ENCODE results near the gene TCAF1. TPM values are rescaled to one million over a fixed set of nuclear protein-coding genes. Genes with fewer than 3 reads are reported as not detected.
"Not testable (repeated sequence)": the region's sequence is repeated elsewhere in the genome, so short reads cannot be mapped to it uniquely, and the experiment has no call there.

The TCAF1 gene
- total and polyA plus RNA-seq, 8 donors = 9.7 to 94.6 (median 23.6) TPM

DNA sequence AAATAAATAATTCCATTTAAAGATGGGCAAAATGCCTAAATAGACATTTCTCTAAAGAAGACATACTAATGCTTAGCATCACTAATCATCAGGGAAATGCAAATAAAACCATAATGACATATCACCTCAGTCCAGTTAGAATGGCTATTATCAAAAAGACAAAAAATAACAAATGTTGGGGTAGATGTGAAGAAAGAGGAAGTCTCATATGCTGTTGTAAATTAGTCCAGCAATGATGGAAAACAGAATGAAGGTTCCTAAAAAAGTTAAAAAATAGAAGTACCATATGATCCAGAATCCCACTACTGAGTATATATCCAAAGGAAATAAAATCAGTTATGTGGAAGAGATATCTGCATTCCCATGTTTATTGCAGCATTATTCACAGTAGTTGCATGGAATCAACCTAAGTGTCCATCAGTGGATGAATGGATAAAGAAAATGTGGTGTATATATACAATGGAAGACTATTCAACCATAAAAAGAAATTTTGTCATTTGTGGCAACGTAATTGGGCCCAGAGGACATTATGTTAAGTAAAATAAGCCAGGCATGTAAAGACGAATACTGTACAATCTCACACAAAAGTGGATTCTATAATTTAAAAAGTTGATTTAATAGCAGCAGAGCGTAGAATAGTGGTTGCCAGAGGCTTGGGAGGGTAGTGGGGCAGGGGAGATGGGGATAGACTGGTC, 52.0 kb downstream of the TCAF1 start:
- WGBS, 5 donors = 81 to 93% (median 85%) methylated on average over 3 of the region's 3 CpGs
- intact Hi-C loops (cut with DNase I; ENCODE audit: low total_unique reads) = loop anchor here (10.0 kb wide), 1 partner anchor 55 kb away; the partner anchor contains the start of gene TCAF1
- H3K4me1 ChIP-seq = no peaks in the 10 kb centered on the region
- peaks cover 0 to 8% (median 0%) of the 10 kb centered on the region in 4 donors for H3K36me3 ChIP-seq
- TF ChIP-seq EP300 (IDR thresholded peaks at IDR 0.05) (no peak), CTCF (IDR thresholded peaks at IDR 0.05) (no peak), POLR2AphosphoS5 (IDR thresholded peaks at IDR 0.05) (no peak), POLR2A (IDR thresholded peaks at IDR 0.05) (no peak)
- H3K27ac ChIP-seq = no peak overlapping the region
- H3K4me3 ChIP-seq = no peak overlapping the region
- H3K27me3 ChIP-seq = no peaks in the 10 kb centered on the region
- DNase-seq = no peak
- peaks cover 0 to 10% (median 0%) of the 10 kb centered on the region in 4 donors for H3K9me3 ChIP-seq

DNA sequence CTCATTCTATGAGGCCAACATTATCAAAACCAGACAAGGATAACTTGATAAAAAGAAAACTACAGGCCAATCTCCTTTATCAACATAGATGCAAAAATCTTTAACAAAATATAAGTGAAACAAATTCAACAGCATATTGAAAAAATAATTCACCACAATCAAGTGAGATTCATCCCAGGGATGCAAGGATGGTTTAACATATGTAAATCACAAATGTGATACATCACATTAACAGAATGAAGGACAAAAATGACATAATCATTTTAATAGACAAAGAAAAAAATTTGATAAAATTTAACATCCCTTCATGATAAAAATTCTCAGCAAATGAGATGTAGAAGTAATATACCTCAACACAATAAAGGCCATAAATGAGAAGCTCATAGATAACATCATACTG, 53.8 kb downstream of the TCAF1 start:
- H3K4me3 ChIP-seq = no peak overlapping the region
- peaks cover 0 to 10% (median 0%) of the 10 kb centered on the region in 4 donors for H3K9me3 ChIP-seq
- DNase-seq = no peak
- peaks cover 0 to 8% (median 0%) of the 10 kb centered on the region in 4 donors for H3K36me3 ChIP-seq
- H3K27me3 ChIP-seq = no peaks in the 10 kb centered on the region
- no peak overlapping the region for H3K27ac ChIP-seq
- no peaks in the 10 kb centered on the region for H3K4me1 ChIP-seq
- intact Hi-C loops (cut with DNase I; ENCODE audit: low total_unique reads) = loop anchor here (10.0 kb wide), 1 partner anchor 57 kb away; the partner anchor contains the start of gene TCAF1
- TF ChIP-seq EP300 (IDR thresholded peaks at IDR 0.05) (no peak), POLR2AphosphoS5 (IDR thresholded peaks at IDR 0.05) (no peak), POLR2A (IDR thresholded peaks at IDR 0.05) (no peak), CTCF (IDR thresholded peaks at IDR 0.05) (no peak)

DNA sequence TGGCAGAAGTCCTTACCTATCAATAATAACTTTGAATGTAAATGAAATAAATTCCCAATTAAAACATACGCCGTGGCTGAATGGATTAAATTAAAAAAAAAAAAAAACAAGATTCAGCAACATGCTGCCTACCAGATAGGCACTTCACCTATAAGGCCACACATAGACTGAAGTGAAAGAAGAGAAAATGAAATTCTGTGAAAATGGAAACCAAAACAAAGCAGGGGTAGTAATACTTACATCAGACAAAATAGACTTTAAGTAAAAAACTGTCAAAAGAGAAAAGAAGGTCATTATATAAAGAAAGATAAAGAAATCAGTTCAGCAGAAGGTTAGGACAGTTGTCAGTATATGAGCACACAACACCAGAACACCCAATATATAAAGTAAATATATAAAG, 55.3 kb downstream of the TCAF1 start:
- intact Hi-C loops (cut with DNase I; ENCODE audit: low total_unique reads) = loop anchor here (10.0 kb wide), 1 partner anchor 58 kb away; the partner anchor contains the start of gene TCAF1
- no peaks in the 10 kb centered on the region for H3K27me3 ChIP-seq
- peaks cover 0 to 10% (median 0%) of the 10 kb centered on the region in 4 donors for H3K9me3 ChIP-seq
- TF ChIP-seq CTCF (IDR thresholded peaks at IDR 0.05) = no peak
- 96 to 100% (median 98%) methylated on average over 2 of the region's 2 CpGs for WGBS, 5 donors
- peaks cover 0 to 8% (median 0%) of the 10 kb centered on the region in 4 donors for H3K36me3 ChIP-seq
- no peak for DNase-seq
- H3K27ac ChIP-seq = no peak overlapping the region
- no peak overlapping the region for H3K4me3 ChIP-seq
- no peaks in the 10 kb centered on the region for H3K4me1 ChIP-seq

DNA sequence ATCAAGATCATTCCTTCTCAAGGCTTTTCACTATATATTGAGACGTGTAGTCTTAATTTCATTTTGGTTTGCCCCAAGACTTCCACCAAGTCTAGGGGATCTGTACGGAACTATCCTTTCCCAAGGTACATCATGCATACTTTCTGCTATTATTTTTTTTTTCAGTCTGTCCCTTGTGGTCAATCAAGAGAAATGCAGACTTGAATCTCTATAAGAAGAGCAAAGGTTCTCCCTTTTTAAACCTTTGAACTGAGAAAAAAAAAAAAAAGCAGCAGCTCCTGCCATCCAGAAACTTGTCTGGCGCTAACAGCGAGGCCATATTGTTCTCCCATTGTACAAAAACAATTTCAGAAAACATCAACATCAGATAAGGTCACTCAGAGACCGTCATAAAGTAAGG, 60.3 kb downstream of the TCAF1 start:
- intact Hi-C loops (cut with DNase I; ENCODE audit: low total_unique reads) = loop anchor here (10.0 kb wide), 1 partner anchor 63 kb away; the partner anchor contains the start of gene TCAF1
- not testable (repeated sequence) for H3K36me3 ChIP-seq, H3K4me1 ChIP-seq, H3K4me3 ChIP-seq, H3K27ac ChIP-seq, H3K27me3 ChIP-seq, DNase-seq, H3K9me3 ChIP-seq
- 68 to 78% (median 76%) methylated on average over 1 to 4 of the region's 5 CpGs for WGBS, 5 donors

DNA sequence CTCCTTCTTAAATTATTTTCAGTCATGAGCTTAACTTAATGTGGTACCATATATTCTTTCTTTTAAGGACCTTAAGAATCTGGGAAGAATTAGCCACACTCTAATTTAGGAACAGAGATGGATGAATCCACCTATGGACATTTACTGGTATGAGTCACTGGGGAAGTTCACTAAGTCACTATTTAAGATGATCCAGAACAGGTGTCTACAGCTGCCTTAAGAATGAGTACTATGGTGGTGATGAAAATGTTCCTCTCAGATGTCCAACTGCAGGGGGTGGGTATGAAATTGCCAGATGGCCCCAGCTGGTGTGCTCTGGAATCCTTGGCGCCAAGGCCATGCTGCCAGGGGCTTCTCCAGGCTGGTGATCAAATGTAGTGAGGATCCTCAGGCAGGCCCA, 61.9 kb downstream of the TCAF1 start:
- intact Hi-C loops (cut with DNase I; ENCODE audit: low total_unique reads) = loop anchor here (10.0 kb wide), 1 partner anchor 65 kb away; the partner anchor contains the start of gene TCAF1
- not testable (repeated sequence) for H3K9me3 ChIP-seq, H3K4me1 ChIP-seq, H3K27ac ChIP-seq, H3K27me3 ChIP-seq, H3K4me3 ChIP-seq, DNase-seq, H3K36me3 ChIP-seq
- whole genome bisulfite sequencing, 5 donors = no CpG with 5 or more reads among the region's 1 CpG
